NB4 (cell line): ENCODE measurements around the gene DDX55.
"Not testable (repeated sequence)": the region's sequence is repeated elsewhere in the genome, so short reads cannot be mapped to it uniquely, and the experiment has no call there.

Experiments
- DNase-seq: peaks from one replicate; pipeline ENCODE4 v3.0.0; 2010; ENCODE audit warnings: low read depth
- H3K4me3 ChIP-seq: one replicate; pipeline ENCODE4 v1.5.1; 2011; ENCODE audit warnings: mild to moderate bottlenecking, low read depth, low read length, moderate library complexity
- MYC ChIP-seq: IDR thresholded peaks from 2 replicates; pipeline ENCODE4 v1.6.1; 2011; ENCODE audit warnings: low read depth, low read length
- POLR2A ChIP-seq: IDR thresholded peaks from 2 replicates; pipeline ENCODE4 v1.6.1; 2011; ENCODE audit warnings: mild to moderate bottlenecking; ENCODE audit not compliant: insufficient read length; ENCODE audit errors: extremely low read depth
- TF ChIP-seq, protein P1 (sequence below): IDR thresholded peaks from 2 replicates; pipeline ENCODE4 v1.6.1; 2011; ENCODE audit warnings: low read depth, low read length
- TF ChIP-seq, protein P2 (sequence below): IDR thresholded peaks from one replicate; pipeline ENCODE4 v1.5.1; 2012; ENCODE audit warnings: low read depth, low read length

The DDX55 gene

DNA sequence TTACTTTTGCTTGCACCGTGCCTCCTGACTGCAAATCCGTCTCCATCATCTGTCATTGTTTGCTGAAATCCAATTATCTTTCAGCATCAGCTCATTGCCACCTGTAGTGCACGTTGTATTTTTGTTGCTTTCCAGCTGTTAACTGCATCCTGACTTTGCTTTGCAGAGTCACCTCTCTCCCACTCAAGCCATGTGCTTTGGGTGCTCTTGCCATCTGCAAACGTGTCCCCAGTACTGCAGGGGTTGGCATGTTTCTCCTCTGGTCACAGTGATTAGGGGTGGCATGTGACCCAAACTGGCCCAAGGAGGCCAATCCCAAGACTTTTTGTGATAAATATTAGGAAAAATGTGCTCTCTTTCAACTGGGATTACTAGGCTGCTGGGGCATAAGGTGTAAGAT is 28.0 kb upstream of the DDX55 start:
- TF ChIP-seq, protein P1, sequence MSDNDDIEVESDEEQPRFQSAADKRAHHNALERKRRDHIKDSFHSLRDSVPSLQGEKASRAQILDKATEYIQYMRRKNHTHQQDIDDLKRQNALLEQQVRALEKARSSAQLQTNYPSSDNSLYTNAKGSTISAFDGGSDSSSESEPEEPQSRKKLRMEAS, result peak; percentile 65
- TF ChIP-seq, protein P2, sequence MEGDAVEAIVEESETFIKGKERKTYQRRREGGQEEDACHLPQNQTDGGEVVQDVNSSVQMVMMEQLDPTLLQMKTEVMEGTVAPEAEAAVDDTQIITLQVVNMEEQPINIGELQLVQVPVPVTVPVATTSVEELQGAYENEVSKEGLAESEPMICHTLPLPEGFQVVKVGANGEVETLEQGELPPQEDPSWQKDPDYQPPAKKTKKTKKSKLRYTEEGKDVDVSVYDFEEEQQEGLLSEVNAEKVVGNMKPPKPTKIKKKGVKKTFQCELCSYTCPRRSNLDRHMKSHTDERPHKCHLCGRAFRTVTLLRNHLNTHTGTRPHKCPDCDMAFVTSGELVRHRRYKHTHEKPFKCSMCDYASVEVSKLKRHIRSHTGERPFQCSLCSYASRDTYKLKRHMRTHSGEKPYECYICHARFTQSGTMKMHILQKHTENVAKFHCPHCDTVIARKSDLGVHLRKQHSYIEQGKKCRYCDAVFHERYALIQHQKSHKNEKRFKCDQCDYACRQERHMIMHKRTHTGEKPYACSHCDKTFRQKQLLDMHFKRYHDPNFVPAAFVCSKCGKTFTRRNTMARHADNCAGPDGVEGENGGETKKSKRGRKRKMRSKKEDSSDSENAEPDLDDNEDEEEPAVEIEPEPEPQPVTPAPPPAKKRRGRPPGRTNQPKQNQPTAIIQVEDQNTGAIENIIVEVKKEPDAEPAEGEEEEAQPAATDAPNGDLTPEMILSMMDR, result no peak
- no peak overlapping the region for H3K4me3 ChIP-seq
- DNase-seq, result no peak

DNA sequence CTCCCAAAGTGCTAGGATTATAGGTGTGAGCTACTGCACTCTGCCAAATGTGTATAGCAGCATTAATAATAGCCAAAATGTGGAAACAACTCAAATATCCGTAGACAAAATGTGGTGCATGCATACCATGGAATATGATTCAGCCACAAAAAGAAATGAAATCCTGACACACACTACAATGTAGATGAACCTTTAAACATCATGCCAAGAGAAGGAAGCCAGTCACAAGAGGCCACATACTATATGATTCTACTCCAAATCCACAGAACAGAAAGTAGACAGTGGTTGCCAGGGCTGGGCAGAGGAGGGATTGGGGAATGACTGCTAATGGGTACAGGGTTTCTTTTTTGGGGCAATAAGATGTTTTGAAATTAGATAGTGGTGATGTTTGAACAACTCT is 25.3 kb upstream of the DDX55 start:
- DNase-seq, result no peak

GRCh38 chr12:123578243-123578642 is 23.7 kb upstream of the DDX55 start:
- no peak overlapping the region for H3K4me3 ChIP-seq
- no peak for DNase-seq

More for the DNA sequence above, 25.3 kb upstream of the DDX55 start:
- no peak overlapping the region for H3K4me3 ChIP-seq
- TF ChIP-seq, protein P1, result no peak
- TF ChIP-seq POLR2A, result no peak
- TF ChIP-seq, protein P2, result no peak
- TF ChIP-seq MYC, result no peak

DNA sequence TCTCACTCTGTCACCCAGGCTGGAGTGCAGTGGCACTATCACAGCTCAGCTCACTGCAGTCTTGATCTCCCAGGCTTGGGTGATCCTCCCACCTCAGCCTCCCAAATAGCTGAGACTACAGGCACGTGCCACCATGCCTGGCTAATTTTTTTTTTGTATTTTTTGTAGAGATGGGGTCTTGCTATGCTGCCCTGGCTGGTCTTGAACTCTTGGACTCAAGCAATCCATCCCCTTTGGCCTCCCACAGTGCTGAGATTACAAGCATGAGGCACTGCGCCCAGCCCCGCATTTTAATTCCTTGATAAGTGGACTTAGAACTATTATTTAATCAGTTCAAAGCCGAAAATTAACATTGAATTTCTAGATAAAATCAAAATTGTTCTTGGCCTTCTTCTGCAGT is 23.1 kb upstream of the DDX55 start:
- not testable (repeated sequence) for H3K4me3 ChIP-seq, DNase-seq

More at GRCh38 chr12:123578243-123578642, 23.7 kb upstream of the DDX55 start:
- no peak for TF ChIP-seq MYC
- TF ChIP-seq, protein P1, result no peak
- no peak for TF ChIP-seq POLR2A
- TF ChIP-seq, protein P2, result no peak

- DNase-seq, result no peak
Measured at GRCh38 chr12:123580772-123581171, 21.1 kb upstream of the DDX55 start.

GRCh38 chr12:123591702-123592481 is 10.0 kb upstream of the DDX55 start:
- no peak overlapping the region for H3K4me3 ChIP-seq
- DNase-seq, result no peak
- TF ChIP-seq, protein P1, result no peak
- TF ChIP-seq MYC (no peak), POLR2A (no peak)
- TF ChIP-seq, protein P2, result no peak

More at GRCh38 chr12:123580772-123581171, 21.1 kb upstream of the DDX55 start:
- TF ChIP-seq POLR2A (no peak), MYC (no peak)
- TF ChIP-seq, protein P1, result no peak
- TF ChIP-seq, protein P2, result no peak
- H3K4me3 ChIP-seq, result no peak overlapping the region
